Erythroblast (primary cell): ENCODE measurements around the gene F9.

Experiments
- DNase-seq, 2 experiments: peaks; one replicate each; lab custom pipeline; 2025; lab: John Stamatoyannopoulos, UW
- GATA1 ChIP-seq: IDR thresholded peaks from 2 replicates; pipeline ENCODE4 v1.6.1; 2011; ENCODE audit warnings: low read depth, mild to moderate bottlenecking, control low read depth, low read length, moderate library complexity
- POLR2A ChIP-seq: IDR thresholded peaks from 2 replicates; pipeline ENCODE4 v1.6.1; 2011; ENCODE audit warnings: mild to moderate bottlenecking, low read length

The F9 gene

DNA sequence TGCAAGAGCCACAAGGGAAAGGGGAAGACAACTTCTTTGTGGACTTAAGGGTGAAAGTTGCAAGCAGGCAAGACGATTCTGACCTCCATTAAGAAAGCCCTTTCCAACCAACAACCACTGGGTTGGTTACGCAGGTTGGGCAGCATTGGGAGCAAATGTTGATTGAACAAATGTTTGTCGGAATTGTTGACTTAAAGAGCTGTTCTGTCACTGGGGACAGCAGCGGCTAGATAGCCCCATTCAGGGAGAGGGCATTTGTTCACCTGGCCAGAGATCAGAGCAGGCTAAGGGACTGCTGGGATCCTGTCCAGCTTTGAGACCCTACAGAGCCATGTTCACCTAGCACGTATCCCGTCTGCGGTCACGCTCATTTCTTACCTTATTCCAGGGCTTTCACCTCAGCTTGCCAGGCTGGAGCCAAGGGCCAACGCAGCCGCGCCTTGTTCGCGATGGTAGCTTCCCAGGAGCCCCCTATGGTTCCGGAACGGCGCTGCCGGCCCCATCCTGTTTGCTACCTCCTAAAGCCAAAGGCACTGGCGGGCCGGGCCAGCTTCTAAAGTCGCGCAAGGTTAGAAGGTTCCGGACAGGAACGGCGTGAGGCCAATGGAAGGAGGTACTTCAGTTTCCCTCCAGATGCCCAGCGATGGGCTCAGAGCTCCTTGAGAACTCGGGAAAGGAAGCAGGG, 24.6 kb downstream of the F9 start:
- DNase-seq = no peak
- TF ChIP-seq POLR2A (no peak), GATA1 (no peak)

DNA sequence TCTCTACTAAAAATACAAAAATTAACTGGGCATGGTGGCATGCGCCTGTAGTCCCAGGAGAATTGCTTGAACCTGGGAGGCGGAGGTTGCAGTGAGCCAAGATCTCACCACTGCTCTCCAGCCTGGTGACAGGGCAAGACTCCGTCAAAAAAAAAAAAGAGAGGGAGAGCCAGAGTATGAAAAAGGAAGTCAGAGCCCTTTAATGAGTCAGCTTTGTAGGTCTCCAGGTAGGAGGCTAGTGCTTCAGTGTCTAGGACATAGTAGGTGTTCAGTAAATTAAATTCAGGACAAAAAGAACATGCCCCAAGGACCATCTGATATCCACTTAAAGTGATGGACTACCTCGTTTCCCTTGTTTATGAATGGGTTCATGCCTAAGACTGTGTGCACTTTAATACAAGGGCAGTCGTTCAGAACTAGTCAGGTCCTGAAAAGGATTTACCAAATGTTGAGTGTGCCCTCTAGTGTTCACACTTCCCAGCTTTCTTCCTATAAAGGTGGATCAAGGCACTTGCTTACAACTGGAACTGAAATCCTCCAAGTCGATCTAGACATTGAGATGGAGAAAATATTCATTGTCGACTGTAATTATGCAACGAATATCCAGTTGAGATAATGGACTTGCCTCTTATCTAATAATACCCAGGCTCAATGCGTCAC, 29.0 kb downstream of the F9 start:
- DNase-seq = peak; percentile 20 to 26

DNA sequence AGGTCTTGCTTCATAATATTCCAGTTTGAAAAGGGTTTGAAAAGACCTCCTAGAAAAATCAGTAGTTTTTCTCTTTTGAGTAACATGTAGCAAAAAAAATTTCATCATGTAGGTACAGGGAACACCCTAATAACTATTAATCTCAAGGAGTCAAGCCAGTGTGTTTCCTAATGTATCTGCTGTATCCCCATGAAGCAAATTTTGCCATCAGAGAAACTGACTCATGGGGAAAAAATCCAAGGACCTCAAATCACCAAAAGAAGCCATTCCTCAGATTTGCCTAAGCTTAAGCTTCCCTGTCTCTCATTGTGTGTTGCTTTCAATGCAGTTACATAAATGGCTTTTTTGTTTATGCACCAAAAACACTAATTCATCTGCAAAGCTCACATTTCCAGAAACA, 29.7 kb downstream of the F9 start:
- TF ChIP-seq POLR2A (no peak), GATA1 (no peak)
- no peak for DNase-seq

More for the DNA sequence above, 29.0 kb downstream of the F9 start:
- TF ChIP-seq GATA1 (no peak), POLR2A (no peak)

DNA sequence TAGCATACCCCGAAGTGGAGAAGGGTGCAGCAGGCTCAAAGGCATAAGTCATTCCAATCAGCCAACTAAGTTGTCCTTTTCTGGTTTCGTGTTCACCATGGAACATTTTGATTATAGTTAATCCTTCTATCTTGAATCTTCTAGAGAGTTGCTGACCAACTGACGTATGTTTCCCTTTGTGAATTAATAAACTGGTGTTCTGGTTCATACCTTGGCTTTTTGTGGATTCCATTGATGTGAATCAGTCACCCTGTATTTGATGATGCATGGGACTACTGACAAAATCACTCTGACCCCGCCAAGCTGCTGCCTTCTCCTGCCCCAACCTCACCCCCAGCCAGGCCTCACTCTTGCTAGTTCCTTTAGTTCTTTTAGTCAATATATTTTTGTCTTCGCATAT, 32.7 kb downstream of the F9 start:
- no peak for DNase-seq
- TF ChIP-seq POLR2A (no peak), GATA1 (no peak)

DNA sequence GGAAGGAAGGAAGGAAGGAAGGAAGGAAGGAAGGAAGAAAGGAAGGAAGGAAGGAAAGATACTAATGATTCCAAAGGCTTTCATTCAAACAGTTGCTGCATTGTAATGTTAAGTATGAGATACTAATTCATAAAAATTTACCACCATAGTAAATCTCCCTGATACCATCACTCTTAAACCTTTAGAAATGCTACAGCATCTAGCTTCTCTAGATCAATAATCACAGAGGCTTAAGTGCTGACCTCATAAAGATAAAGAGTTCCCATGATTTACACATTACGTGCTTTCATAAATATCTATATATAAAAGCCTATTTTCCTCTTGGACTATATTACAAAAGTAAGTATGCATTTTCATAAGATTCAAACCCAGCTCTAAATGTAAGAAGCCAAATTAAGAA, 36.4 kb downstream of the F9 start:
- no peak for DNase-seq
- TF ChIP-seq POLR2A = no peak
- TF ChIP-seq GATA1 = no peak

DNA sequence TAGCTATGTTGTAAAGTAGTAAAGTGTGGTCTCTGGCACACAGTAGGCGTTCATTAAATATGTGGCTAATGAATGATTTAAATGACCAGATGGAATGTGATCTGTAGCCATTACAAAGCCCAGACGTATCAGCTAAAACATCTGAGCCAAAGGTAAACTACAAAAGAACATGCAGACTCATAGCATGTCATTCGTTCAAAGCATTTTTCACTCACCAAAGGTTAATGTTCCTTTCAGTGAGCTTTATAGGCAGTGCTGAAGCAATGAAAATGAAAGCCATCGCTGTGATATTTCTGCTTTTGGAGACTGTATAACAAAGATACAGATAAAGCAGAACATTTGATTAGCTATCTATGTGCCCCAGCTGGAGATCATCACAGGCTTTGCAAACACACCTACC, 50.5 kb downstream of the F9 start:
- no peak for TF ChIP-seq POLR2A
- no peak for TF ChIP-seq GATA1
- no peak for DNase-seq

DNA sequence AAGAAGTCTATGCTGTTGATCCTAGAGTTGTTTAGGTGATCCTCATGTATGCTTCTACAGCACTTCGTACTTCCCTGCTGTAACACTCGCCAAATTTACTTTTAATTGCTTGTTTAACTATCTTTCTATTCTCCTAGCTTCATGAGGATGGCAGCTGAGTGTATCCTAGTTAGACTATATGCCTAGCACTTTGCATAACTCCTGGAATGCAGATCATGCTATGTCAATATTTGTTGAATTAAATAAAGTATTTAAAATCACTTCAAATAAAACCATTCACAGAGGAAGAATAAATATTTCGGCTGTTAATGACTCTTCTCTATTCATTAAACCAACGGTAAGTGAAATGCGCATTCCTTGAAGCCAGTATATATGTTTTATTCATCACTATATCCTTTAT, 55.1 kb downstream of the F9 start:
- DNase-seq = no peak
- TF ChIP-seq POLR2A (no peak), GATA1 (no peak)

DNA sequence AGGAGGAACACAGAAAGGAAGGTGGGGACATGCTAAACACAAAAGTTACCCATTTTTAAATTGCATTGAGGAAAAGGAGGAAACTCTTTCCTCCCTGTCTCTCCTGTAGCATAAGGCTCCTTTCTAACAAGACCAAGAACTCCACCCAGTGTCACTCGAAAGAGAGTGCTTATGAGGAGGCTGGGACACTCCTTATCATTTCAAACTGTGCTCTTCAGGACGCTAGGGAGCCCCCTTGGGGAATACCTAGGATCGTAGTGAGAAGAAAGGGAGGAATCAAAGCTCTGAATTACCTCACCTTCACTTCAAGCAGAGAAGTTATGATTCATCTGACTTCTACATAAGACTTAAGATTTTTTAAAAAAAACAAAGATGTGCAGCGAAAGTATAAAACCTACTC, 65.5 kb downstream of the F9 start:
- no peak for DNase-seq
- no peak for TF ChIP-seq GATA1
- TF ChIP-seq POLR2A = no peak

DNA sequence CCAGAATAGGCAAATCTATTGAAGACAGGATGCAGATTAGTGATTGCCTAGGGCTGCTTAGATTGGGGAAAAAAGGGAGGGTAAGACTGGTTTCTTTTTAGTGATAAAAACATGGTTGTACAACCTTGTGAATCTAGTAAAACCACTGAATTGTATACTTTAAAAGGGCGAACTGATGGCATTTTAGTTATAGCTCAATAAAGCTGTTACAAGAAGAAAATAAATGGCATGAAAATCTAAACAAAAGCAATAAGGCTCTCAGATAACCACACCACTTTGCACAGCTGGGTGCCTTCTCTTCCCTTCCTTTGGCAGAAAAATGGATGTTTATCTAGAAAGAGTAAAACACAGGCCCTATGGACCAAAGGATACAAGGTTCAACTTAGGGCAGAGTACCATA, 69.6 kb downstream of the F9 start:
- TF ChIP-seq POLR2A (no peak), GATA1 (no peak)
- DNase-seq = no peak
